SIG-M5 (cell line): ENCODE measurements around the gene GZF1.
A peak's percentile ranks its signal among the peaks of the same experiment; 100 is the strongest.
"Not testable (repeated sequence)": the region's sequence is repeated elsewhere in the genome, so short reads cannot be mapped to it uniquely, and the experiment has no call there.

Experiments used
- DNase-seq: peaks from one replicate; lab custom pipeline; 2025; lab: John Stamatoyannopoulos, UW

Gene GZF1

GRCh38 chr20:23346002-23346401 lies 16.0 kb upstream of the GZF1 start:
- no peak for DNase-seq

- DNase-seq = no peak
Measured at GRCh38 chr20:23347791-23348190, 14.2 kb upstream of the GZF1 start.

GRCh38 chr20:23348510-23348909 lies 13.5 kb upstream of the GZF1 start:
- not testable (repeated sequence) for DNase-seq

- DNase-seq = peak; percentile 38
Measured at GRCh38 chr20:23349338-23350195, 12.4 kb upstream of the GZF1 start.

GRCh38 chr20:23350196-23350903 lies 11.6 kb upstream of the GZF1 start, which contains the start of gene NXT1:
TSS of gene NXT1 (plus strand) at chr20:23350791. CDS start at chr20:23354042, 3,251 bp downstream.
- peak; percentile 87 for DNase-seq

GRCh38 chr20:23350904-23351838 lies 10.8 kb upstream of the GZF1 start:
- DNase-seq = no peak

- no peak for DNase-seq
Measured at GRCh38 chr20:23356203-23356602, 5.8 kb upstream of the GZF1 start.

- DNase-seq = peak; percentile 94
Measured at GRCh38 chr20:23357767-23358562, 4.0 kb upstream of the GZF1 start.

GRCh38 chr20:23358563-23358906 lies 3.4 kb upstream of the GZF1 start:
- no peak for DNase-seq

- no peak for DNase-seq
Measured at GRCh38 chr20:23358923-23359593, 2.9 kb upstream of the GZF1 start.

GRCh38 chr20:23360531-23360930 lies 1.5 kb upstream of the GZF1 start:
- no peak for DNase-seq

- DNase-seq = no peak
Measured at GRCh38 chr20:23361119-23361475, 885 bp upstream of the GZF1 start.

GRCh38 chr20:23362392-23363256 lies 642 bp downstream of the GZF1 start:
- no peak for DNase-seq

GRCh38 chr20:23363257-23363649 lies 1.3 kb downstream of the GZF1 start:
- DNase-seq = no peak

GRCh38 chr20:23365390-23366165 lies 3.6 kb downstream of the GZF1 start:
- no peak for DNase-seq

GRCh38 chr20:23366384-23366783 lies 4.4 kb downstream of the GZF1 start:
- DNase-seq = no peak

- DNase-seq = no peak
Measured at GRCh38 chr20:23367770-23368169, 5.8 kb downstream of the GZF1 start.

- no peak for DNase-seq
Measured at GRCh38 chr20:23368316-23369071, 6.5 kb downstream of the GZF1 start.
